B cell (primary cell): ENCODE measurements around the gene GGN. TPM values are rescaled to one million over a fixed set of nuclear protein-coding genes. Genes with fewer than 3 reads are reported as not detected.

Source experiments
- ATAC-seq: fragments of 200-7000 bp; cut with Tn5 transposase; one replicate; pipeline ENCODE4 v1.10.0; 2021; ENCODE audit warnings: low read depth, mild to moderate bottlenecking, moderate number of reproducible peaks, moderate library complexity
- CTCF ChIA-PET: fragments of 350-600 bp; sonication (Branson Sonifier 250); formaldehyde crosslinking; loops from one replicate; lab custom pipeline; 2021; ENCODE audit warnings: antibody characterized with exemption, inconsistent platforms; lab: Charles Lee
- POLR2A ChIA-PET: fragments of 350-600 bp; sonication (Branson Sonifier 250); formaldehyde crosslinking; loops from one replicate; lab custom pipeline; 2021; ENCODE audit warnings: antibody characterized with exemption; lab: Charles Lee
- DNase-seq: peaks from one replicate; pipeline ENCODE4 v3.0.0; 2013
- H2AFZ ChIP-seq: 2 replicates; pipeline ENCODE4 v1.6.1; 2012; ENCODE audit warnings: mild to moderate bottlenecking, low read depth, low read length; ENCODE audit not compliant: insufficient read depth, poor library complexity, severe bottlenecking
- H3K27ac ChIP-seq, 2 donors: 1 replicate in 1 of 2; 2 replicates in 1 of 2; pipeline ENCODE4 v1.5.1; 2012 to 2013; ENCODE audit warnings: low read length in 2 of 2, mild to moderate bottlenecking in 2 of 2, moderate library complexity in 1 of 2
- H3K27me3 ChIP-seq, 4 experiments: fragments of 200-600 bp in 1 of 4; sonication (generic) in 1 of 4; replicated peaks in 1 of 4; 1 replicate in 2 of 4; 2 replicates in 2 of 4; pipeline versions ENCODE4 v1.6.1 to v1.7.0; 2013 to 2016; ENCODE audit warnings: low read length in 3 of 4, mild to moderate bottlenecking in 2 of 4, mixed read lengths in 1 of 4, moderate library complexity in 1 of 4; ENCODE audit not compliant: insufficient read depth in 4 of 4, control insufficient read depth in 3 of 4; ENCODE audit errors: control extremely low read depth in 1 of 4
- H3K36me3 ChIP-seq, 2 experiments: replicated peaks in 1 of 2; 1 replicate in 1 of 2; 2 replicates in 1 of 2; pipeline versions ENCODE4 v1.6.1 to v1.7.1; 2013; ENCODE audit warnings: low read length in 1 of 2; ENCODE audit not compliant: insufficient read depth in 2 of 2, control insufficient read depth in 1 of 2; ENCODE audit errors: control extremely low read depth in 1 of 2, extremely low read depth in 1 of 2
- H3K4me1 ChIP-seq, 2 donors: fragments of 200-600 bp in 1 of 2; sonication (generic) in 1 of 2; 1 replicate in 1 of 2; 2 replicates in 1 of 2; pipeline versions ENCODE4 v1.5.1 to v1.6.1; 2013 to 2017; ENCODE audit warnings: low read length in 2 of 2; ENCODE audit not compliant: control insufficient read depth in 2 of 2, insufficient read depth in 2 of 2
- H3K4me2 ChIP-seq: replicated peaks from 2 replicates; pipeline ENCODE3; 2012; ENCODE audit warnings: mild to moderate bottlenecking, low read depth, low read length; ENCODE audit not compliant: poor library complexity, severe bottlenecking
- H3K4me3 ChIP-seq, 5 experiments: fragments of 200-600 bp in 1 of 5; sonication (generic) in 1 of 5; 1 replicate in 3 of 5; 2 replicates in 2 of 5; pipeline versions ENCODE4 v1.5.1 to v1.7.0; 2011 to 2016; ENCODE audit warnings: low read length in 4 of 5, mild to moderate bottlenecking in 4 of 5, low read depth in 2 of 5, control low read depth in 1 of 5, moderate library complexity in 1 of 5; ENCODE audit not compliant: insufficient read depth in 1 of 5; ENCODE audit errors: control extremely low read depth in 1 of 5, extremely low read depth in 1 of 5
- H3K79me2 ChIP-seq: fragments of 200-600 bp; sonication (generic); one replicate; pipeline ENCODE4 v1.6.0; 2016; ENCODE audit warnings: low read length; ENCODE audit not compliant: control insufficient read depth, insufficient read depth
- H3K9ac ChIP-seq: fragments of 200-600 bp; sonication (generic); 2 replicates; pipeline ENCODE4 v1.6.1; 2017; ENCODE audit warnings: mild to moderate bottlenecking, low read length, moderate library complexity
- H3K9me3 ChIP-seq, 3 donors: one replicate each; pipeline versions ENCODE4 v1.6.1 to v1.7.1; 2013; ENCODE audit warnings: low read length in 2 of 3; ENCODE audit not compliant: control insufficient read depth in 2 of 3, insufficient read depth in 1 of 3; ENCODE audit errors: control extremely low read depth in 1 of 3
- H4K20me1 ChIP-seq: 2 replicates; pipeline ENCODE4 v1.6.0; 2012; ENCODE audit warnings: mild to moderate bottlenecking, low read length; ENCODE audit not compliant: insufficient read depth, control insufficient read depth, poor library complexity, severe bottlenecking
- H3K27ac Mint-ChIP-seq: one replicate; pipeline ENCODE4 v1.8.0; 2021; ENCODE audit warnings: mixed read lengths
- H3K27me3 Mint-ChIP-seq: one replicate; pipeline ENCODE4 v1.8.0; 2021; ENCODE audit warnings: mixed read lengths
- H3K4me1 Mint-ChIP-seq: one replicate; pipeline ENCODE4 v1.8.0; 2021; ENCODE audit warnings: mixed read lengths
- H3K4me3 Mint-ChIP-seq: one replicate; pipeline ENCODE4 v1.8.0; 2021; ENCODE audit warnings: mixed read lengths
- H3K9me3 Mint-ChIP-seq: one replicate; pipeline ENCODE4 v1.8.0; 2022; ENCODE audit warnings: mixed read lengths; ENCODE audit not compliant: insufficient read depth
- CTCF ChIP-seq: fragments of 200-600 bp; IDR thresholded peaks from one replicate; pipeline ENCODE4 v1.8.0; 2022; ENCODE audit warnings: antibody characterized with exemption, mild to moderate bottlenecking
- EZH2 ChIP-seq: IDR thresholded peaks from 2 replicates; pipeline ENCODE4 v1.6.1; 2012; ENCODE audit warnings: borderline replicate concordance, low read depth, mild to moderate bottlenecking, moderate library complexity, low read length; ENCODE audit not compliant: insufficient read depth, poor library complexity, severe bottlenecking
- WGBS: methylation state at CpG from one replicate; pipeline ENCODE4 v1.1.5; 2013; ENCODE audit warnings: missing lambda C conversion rate; ENCODE audit not compliant: insufficient coverage; 5-methylcytosine and 5-hydroxymethylcytosine counted together
- intact Hi-C: fragments of 100-400 bp; cut with micrococcal nuclease; formaldehyde crosslinking; loops from one replicate; pipeline ENCODE4 v1.10.0; 2022
- polyA plus RNA-seq: library from polyadenylated mRNA; depleted of rRNA; stranded (reverse); fragments of >200 nt; gene quantifications from 2 replicates; pipeline ENCODE4 v1.2.3, GENCODE V29; 2012
- total RNA-seq, 2 donors: library from RNA; stranded (reverse); fragments of 120-200 nt in 1 of 2; gene quantifications; 1 replicate in 1 of 2; 2 replicates in 1 of 2; pipeline versions ENCODE4 v1.2.3 to v1.2.4, GENCODE V29; 2013 to 2022

Gene GGN
- total and polyA plus RNA-seq, 2 donors (not counting 1 experiment from before 2014, with no cell fraction given): 0.34 TPM; not detected in 1

GRCh38 chr19:38400361-38400760, 12.5 kb upstream of the GGN start:
- ATAC-seq: no peak
- ChIA-PET CTCF (interaction anchor here (0.8 to 1.5 kb wide), 4 partner anchors 26 to 530 kb away, joined by 3 to 6 read pairs (median 4); partner anchors contain the start of genes MRPS12, PSMD8 and SARS2), POLR2A (no interaction called here)
- no peaks in the 10 kb centered on the region for H4K20me1 ChIP-seq
- H3K27ac ChIP-seq: no peak overlapping the region
- TF ChIP-seq EZH2: no peak
- no peak overlapping the region for H3K4me3 ChIP-seq
- no peak for DNase-seq
- Mint-ChIP-seq H3K27ac (no peak overlapping the region), H3K9me3 (no peaks in the 10 kb centered on the region), H3K4me3 (no peak overlapping the region), H3K4me1 (peaks cover 23% of the 10 kb centered on the region), H3K27me3 (peaks cover 31% of the 10 kb centered on the region)
- 91% methylated on average over 5 of the region's 5 CpGs for WGBS
- no peak overlapping the region for H3K9ac ChIP-seq
- H3K4me1 ChIP-seq: peaks cover 10 to 19% of the 10 kb centered on the region in 2 donors
- peaks cover 11% of the 10 kb centered on the region for H3K79me2 ChIP-seq
- peaks cover 0 to 3% (median 0%) of the 10 kb centered on the region in 3 donors for H3K9me3 ChIP-seq
- no peak overlapping the region for H3K4me2 ChIP-seq
- no peak overlapping the region for H2AFZ ChIP-seq
- H3K27me3 ChIP-seq: peaks cover 0 to 40% (median 14%) of the 10 kb centered on the region in 4 experiments
- intact Hi-C loops: loop anchor here (5.0 kb wide), 2 partner anchors 332 to 927 kb away; no protein-coding TSS in a partner anchor
- H3K36me3 ChIP-seq: peaks cover 0 to 7% of the 10 kb centered on the region in 2 experiments

DNA sequence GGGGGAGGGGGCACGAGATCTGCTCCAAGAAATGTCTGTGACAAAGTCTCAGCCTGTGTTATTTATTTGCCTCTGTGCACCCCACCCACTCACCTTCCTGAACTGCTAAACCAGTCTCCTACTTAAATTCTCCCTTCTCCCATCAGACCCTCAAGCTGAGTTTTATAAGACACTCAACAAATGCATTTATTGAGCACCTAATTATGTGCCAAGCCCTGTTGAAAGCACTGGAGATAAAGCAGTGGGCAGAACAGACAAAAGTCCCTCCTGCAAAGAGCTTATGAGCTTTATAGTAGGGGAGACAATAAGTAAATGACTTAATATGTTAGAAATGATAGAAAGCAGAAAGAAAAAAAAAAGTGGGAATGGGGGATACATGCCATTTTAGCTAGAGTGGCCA, 11.7 kb upstream of the GGN start:
- H3K9me3 Mint-ChIP-seq: no peaks in the 10 kb centered on the region
- H3K4me1 Mint-ChIP-seq: peaks cover 26% of the 10 kb centered on the region
- intact Hi-C loops: no loop called here
- no peak overlapping the region for H3K9ac ChIP-seq
- no peak overlapping the region for H3K4me3 ChIP-seq
- TF ChIP-seq EZH2 (no peak), CTCF (no peak)
- DNase-seq (no peak), ATAC-seq (no peak)
- no peak overlapping the region for H2AFZ ChIP-seq
- ChIA-PET CTCF (interaction anchor here (1.4 to 1.5 kb wide), 2 partner anchors 235 to 531 kb away, joined by 4 to 6 read pairs; partner anchors contain the start of genes MRPS12 and SARS2), POLR2A (no interaction called here)
- H3K4me2 ChIP-seq: no peak overlapping the region
- peaks cover 0 to 8% (median 0%) of the 10 kb centered on the region in 3 donors for H3K9me3 ChIP-seq
- no peak overlapping the region for H3K27ac ChIP-seq
- no peak overlapping the region for H3K4me3 Mint-ChIP-seq
- no peaks in the 10 kb centered on the region for H3K36me3 ChIP-seq
- H3K27ac Mint-ChIP-seq: no peak overlapping the region
- H3K27me3 Mint-ChIP-seq: peaks cover 36% of the 10 kb centered on the region
- H3K27me3 ChIP-seq: peaks cover 0 to 47% (median 17%) of the 10 kb centered on the region in 4 experiments
- no peaks in the 10 kb centered on the region for H4K20me1 ChIP-seq
- peaks cover 11% of the 10 kb centered on the region for H3K79me2 ChIP-seq
- H3K4me1 ChIP-seq: peaks cover 18 to 27% of the 10 kb centered on the region in 2 donors
- WGBS: 73% methylated on average over 1 of the region's 1 CpG
